ES-I3 (cell line): Measurements from ENCODE around the gene EIF4G2.
A peak's percentile ranks its signal among the peaks of the same experiment; 100 is the strongest.

Experiments used
- H3K36me3 ChIP-seq: 2 replicates; pipeline ENCODE4 v1.6.1; 2013; ENCODE audit warnings: mild to moderate bottlenecking, low read length, control low read depth, moderate library complexity; ENCODE audit not compliant: insufficient read depth
- H3K4me1 ChIP-seq: 2 replicates; pipeline ENCODE4 v1.6.1; 2013; ENCODE audit warnings: mild to moderate bottlenecking, control low read depth, low read length; ENCODE audit not compliant: insufficient read depth
- H3K9ac ChIP-seq: 2 replicates; pipeline ENCODE4 v1.6.1; 2013; ENCODE audit warnings: low read depth, mild to moderate bottlenecking, low read length, moderate library complexity
- H3K9me3 ChIP-seq: 2 replicates; pipeline ENCODE4 v1.6.1; 2013; ENCODE audit warnings: mild to moderate bottlenecking, low read length, moderate library complexity; ENCODE audit not compliant: control insufficient read depth, insufficient read depth

The EIF4G2 gene

DNA sequence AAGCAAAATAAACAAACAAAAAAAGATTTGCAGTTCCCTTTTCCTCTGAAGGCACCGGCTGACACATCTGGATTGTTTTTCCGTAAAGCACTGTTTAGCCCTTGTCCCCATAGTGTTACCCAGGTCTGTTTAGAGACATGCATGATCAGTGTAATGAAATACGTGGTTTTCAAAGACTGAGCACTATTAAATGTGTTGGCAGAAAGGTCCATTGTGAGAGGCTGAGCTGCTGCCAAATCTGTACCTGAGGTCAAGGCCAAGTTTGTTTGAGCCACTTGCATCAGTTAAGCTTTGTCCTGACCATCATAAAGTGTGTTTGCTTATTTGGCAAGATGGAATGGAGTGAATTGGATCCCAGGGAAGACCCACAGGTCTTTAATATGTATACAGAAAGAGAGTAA lies 31.3 kb downstream of the EIF4G2 start:
- H3K36me3 ChIP-seq = peaks cover 23% of the 10 kb centered on the region

DNA sequence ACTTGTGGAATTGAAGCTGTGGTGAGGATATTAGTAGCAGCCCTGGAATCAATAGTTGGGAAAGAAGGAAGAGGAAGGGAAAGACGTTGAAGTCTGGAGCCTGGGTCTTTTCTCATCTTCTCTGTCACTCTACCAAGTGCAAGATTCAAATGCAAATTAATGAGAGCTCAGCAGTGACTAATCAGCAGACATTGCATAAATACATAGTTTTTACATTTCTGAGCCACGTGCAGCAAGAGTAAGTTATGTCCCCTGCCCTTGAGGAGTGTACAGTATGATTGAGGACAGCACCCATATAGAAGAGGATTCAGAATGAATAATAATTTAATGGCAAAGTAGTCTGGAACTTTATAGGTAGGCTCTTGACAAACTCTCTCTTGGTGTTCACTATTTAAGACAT lies 33.9 kb downstream of the EIF4G2 start:
- H3K9me3 ChIP-seq = no peaks in the 10 kb centered on the region
- H3K9ac ChIP-seq = no peak overlapping the region
- H3K4me1 ChIP-seq = no peaks in the 10 kb centered on the region
- H3K36me3 ChIP-seq = peaks cover 33% of the 10 kb centered on the region

More for the DNA sequence above, 31.3 kb downstream of the EIF4G2 start:
- Histone ChIP-seq H3K9me3 (no peaks in the 10 kb centered on the region), H3K9ac (no peak overlapping the region), H3K4me1 (no peaks in the 10 kb centered on the region)

DNA sequence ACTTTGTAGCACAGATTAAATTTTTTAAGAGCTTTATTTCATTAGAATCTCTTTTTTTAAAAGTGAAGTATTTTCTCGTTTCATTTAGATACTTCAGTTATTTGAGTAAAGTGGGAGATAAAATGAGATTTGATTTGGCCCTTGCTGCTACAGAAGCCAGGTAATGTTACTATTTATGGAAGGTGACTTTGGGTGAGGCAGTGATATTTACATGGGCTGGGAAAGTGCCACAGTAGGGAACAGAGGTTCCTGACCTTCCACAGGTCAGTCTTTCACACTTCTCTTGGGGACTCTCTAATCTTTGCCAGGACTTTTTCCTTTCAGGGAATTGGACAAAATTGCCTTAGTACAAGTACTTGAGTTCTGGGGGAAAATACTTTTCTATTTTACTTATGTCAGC lies 37.3 kb downstream of the EIF4G2 start:
- H3K4me1 ChIP-seq = peaks cover 5% of the 10 kb centered on the region; the same call in 1 of the 2 replicates
- H3K9me3 ChIP-seq = no peaks in the 10 kb centered on the region
- no peak overlapping the region for H3K9ac ChIP-seq
- peaks cover 28% of the 10 kb centered on the region for H3K36me3 ChIP-seq

DNA sequence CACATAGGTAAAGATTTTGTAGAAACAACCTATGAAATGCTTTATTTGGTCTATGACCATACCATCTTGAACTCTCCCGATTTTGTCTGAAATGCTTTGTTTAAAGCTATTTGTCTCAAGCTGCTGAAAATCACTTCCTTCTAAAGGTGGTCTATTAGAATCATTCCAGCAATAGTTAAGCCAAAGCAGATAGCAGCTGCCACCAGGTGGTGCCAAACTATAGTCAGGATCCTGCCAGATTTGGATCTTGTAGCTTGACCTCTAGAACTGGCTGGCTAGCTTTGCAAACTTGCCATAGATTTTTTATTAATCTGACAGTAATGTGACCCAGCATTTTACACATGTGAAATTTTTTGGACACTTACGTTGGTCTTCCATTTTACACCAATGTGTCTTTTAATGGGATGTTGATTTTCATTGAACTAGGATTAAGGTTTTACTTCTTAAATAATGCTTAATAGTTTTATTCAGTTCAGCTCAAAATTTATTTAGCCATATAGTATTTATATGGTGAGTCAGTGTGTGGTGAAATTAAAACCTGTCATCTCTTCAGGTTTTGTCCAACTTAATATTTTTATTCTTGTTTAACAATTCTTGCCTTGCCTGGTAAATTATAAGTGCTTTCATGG lies 38.0 kb downstream of the EIF4G2 start:
- Histone ChIP-seq H3K9ac (no peak overlapping the region), H3K9me3 (no peaks in the 10 kb centered on the region), H3K36me3 (peaks cover 28% of the 10 kb centered on the region), H3K4me1 (peaks cover 8% of the 10 kb centered on the region; the same call in 1 of the 2 replicates)

DNA sequence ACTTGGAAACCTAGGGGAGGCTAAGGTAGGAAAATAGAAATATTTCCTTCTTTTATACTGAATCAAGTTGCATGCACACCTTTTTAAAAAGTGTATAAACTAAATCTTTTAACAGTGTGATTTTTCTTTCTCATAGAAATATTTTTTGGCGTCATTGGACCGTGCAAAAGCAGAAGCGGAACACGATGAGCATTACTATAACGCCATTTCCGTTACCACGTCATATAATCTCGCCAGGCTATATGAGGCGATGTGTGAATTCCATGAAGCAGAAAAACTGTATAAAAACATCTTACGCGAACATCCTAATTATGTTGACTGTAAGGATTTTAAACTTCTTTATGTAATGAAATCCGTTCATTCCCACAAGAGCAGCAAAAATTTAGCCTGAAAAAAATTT lies 44.3 kb downstream of the EIF4G2 start:
- Histone ChIP-seq H3K9ac (no peak overlapping the region), H3K9me3 (no peaks in the 10 kb centered on the region), H3K36me3 (peaks cover 15% of the 10 kb centered on the region), H3K4me1 (peaks cover 8% of the 10 kb centered on the region; the same call in 1 of the 2 replicates)

DNA sequence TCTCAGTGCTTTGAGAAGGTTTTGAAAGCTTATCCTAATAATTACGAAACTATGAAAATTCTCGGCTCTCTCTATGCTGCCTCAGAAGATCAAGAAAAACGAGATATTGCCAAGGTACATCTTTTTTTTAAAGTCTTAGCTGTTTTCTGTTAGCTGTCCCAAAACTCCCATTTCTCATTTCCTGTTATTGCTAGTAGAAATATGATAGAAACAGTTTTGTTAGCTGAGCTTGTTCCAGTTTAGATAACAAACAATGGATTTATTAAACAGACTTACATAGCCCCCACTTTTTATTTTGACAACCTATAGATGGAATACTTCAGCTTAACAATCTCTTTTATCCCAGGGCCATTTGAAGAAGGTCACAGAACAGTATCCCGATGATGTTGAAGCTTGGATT lies 45.0 kb downstream of the EIF4G2 start:
- Histone ChIP-seq H3K9ac (no peak overlapping the region), H3K36me3 (peaks cover 19% of the 10 kb centered on the region), H3K4me1 (peaks cover 8% of the 10 kb centered on the region; the same call in 1 of the 2 replicates)

DNA sequence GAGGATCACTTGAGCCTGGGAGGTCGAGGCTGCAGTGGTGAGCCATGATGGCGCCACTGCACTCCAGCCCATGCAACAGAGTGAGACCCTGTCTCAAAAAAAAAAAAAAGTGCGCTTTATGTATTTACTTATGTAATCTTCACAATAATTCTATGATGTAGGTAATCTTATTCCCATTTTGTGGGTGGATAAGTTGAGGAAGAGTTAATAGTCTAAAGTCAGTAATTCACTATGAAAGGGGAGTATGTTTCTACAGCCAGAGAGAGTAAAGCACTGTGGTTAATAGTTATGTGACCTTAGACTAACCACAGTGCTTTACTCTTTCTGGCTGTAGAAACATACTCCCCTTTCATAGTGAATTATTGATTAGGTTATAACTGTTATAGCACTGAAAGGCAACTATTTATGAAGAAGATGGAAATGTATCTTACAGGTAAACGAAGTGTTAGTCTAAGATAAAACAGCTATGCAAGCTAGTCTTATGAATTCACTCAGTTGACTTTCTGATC lies 45.8 kb downstream of the EIF4G2 start:
- no peak overlapping the region for H3K9ac ChIP-seq
- H3K4me1 ChIP-seq = peaks cover 8% of the 10 kb centered on the region; the same call in 1 of the 2 replicates
- H3K36me3 ChIP-seq = peaks cover 19% of the 10 kb centered on the region
- H3K9me3 ChIP-seq = no peaks in the 10 kb centered on the region

More for the DNA sequence above, 45.0 kb downstream of the EIF4G2 start:
- no peaks in the 10 kb centered on the region for H3K9me3 ChIP-seq

DNA sequence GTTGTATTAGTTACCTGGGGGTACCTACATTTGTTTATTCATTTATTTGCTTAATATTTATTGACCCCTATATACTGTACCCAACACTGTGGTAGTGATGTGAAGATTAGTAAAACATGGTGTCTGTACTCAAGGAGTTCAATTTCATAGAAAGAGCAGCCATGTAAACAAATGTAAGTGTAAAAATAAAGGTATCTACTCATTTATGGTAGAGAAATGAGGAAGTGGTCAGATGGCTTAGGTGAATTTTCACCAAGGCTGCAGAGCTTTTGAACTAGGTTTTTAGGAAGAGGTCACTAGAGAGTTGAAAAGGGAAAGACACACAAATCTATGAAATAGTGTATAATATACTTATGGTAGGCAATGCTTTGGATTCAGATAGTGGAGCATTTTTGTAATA lies 46.5 kb downstream of the EIF4G2 start:
- peaks cover 8% of the 10 kb centered on the region; the same call in 1 of the 2 replicates for H3K4me1 ChIP-seq
- H3K9ac ChIP-seq = no peak overlapping the region
- H3K9me3 ChIP-seq = no peaks in the 10 kb centered on the region
- H3K36me3 ChIP-seq = peaks cover 25% of the 10 kb centered on the region

DNA sequence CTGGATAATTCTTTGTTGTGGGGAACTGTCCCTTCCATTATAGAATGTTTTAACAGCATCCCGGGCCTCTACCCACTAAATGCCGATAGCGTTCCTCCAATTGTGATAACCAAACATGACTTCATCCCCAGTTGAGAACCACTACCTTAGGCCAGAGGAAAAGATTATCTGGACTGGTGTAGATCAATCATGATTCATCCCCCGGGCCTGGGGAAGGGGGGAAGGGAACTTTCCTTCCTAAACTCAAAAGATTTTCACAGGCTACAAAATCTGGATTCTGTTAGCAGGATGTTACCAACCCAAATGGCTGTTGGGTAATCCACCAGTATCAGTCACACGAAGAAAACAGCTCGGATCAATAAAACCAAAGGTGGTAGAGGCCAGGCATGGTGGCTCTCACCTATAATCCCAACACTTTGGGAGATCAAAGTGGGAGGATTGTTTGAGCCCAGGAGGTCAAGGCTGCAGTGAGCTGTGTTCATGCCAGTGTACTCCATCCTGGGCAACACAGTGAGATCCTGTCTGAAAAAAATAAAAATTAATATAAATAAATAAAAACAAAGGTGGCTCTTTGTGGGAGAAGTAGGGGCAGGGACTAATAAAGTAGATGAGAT lies 47.5 kb downstream of the EIF4G2 start:
- Histone ChIP-seq H3K9ac (no peak overlapping the region), H3K4me1 (0 out of 2 replicates have a peak, but pooled peaks cover under 1% of the 10 kb centered on the region), H3K36me3 (peaks cover 28% of the 10 kb centered on the region), H3K9me3 (no peaks in the 10 kb centered on the region)

DNA sequence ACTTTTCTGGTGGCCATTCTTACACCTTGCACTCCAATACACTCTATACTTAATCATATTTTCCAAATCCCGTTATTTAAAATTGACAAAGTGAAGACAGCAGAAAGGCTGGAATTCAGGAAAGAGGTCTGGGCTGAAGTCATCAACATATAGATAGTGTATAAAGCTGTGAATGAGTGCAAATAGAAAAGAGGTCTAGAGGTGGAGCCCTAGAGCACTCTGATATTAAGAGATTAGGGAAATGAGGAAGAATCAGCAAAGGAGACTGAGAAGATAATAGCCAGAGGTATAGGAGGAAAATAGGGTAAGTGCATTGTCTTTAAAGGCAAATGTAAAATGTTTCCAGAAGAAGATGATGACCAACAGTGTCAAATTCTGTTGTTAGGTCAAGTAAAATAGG lies 49.8 kb downstream of the EIF4G2 start:
- H3K36me3 ChIP-seq = peaks cover 28% of the 10 kb centered on the region
- H3K9ac ChIP-seq = no peak overlapping the region
- H3K9me3 ChIP-seq = no peaks in the 10 kb centered on the region
- H3K4me1 ChIP-seq = no peaks in the 10 kb centered on the region

DNA sequence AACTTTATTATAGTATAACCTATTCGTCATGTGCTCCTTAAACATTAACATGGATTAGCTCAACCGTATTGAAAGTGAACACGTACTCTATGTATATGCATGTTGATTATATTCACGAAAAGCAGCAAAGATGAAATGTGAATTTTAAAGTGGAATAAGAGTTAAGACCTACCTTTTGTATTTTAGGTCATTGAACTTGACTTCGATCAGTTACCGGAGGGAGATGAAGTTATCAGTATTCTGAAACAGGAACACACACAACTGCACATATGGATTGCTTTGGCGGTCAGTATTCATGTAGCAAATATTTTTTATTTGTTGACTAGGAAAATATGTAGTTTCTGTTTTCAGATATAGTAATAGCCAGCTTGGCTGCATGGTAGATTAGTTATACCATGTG lies 56.2 kb downstream of the EIF4G2 start:
- no peaks in the 10 kb centered on the region for H3K9me3 ChIP-seq
- H3K9ac ChIP-seq = peak overlapping the region; percentile 93; the same call in 1 of the 2 replicates
- H3K4me1 ChIP-seq = 0 out of 2 replicates have a peak, but pooled peaks cover 4% of the 10 kb centered on the region
- peaks cover 5% of the 10 kb centered on the region; the same call in 1 of the 2 replicates for H3K36me3 ChIP-seq

DNA sequence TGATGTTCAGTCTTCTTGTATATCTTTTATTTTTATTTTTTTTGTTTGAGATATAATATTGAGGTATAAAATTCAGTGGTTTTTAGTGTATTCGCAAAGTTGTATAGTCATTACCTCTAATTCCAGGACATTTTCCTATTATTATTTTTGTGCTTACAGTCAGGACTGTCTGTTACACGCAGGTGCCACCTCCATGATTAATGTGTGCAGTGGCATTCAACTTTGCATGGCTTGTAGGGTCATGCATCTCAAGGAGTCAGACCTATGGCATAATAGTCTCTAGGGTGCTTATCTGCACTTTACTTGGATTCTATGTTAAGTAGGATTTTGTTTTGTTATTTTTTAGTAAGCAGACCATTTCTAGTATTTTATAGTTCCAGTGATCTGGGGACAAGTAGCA lies 56.7 kb downstream of the EIF4G2 start:
- peaks cover 1% of the 10 kb centered on the region; the same call in 1 of the 2 replicates for H3K36me3 ChIP-seq
- H3K9ac ChIP-seq = peak overlapping the region; percentile 93
- H3K9me3 ChIP-seq = no peaks in the 10 kb centered on the region
- 0 out of 2 replicates have a peak, but pooled peaks cover 4% of the 10 kb centered on the region for H3K4me1 ChIP-seq

DNA sequence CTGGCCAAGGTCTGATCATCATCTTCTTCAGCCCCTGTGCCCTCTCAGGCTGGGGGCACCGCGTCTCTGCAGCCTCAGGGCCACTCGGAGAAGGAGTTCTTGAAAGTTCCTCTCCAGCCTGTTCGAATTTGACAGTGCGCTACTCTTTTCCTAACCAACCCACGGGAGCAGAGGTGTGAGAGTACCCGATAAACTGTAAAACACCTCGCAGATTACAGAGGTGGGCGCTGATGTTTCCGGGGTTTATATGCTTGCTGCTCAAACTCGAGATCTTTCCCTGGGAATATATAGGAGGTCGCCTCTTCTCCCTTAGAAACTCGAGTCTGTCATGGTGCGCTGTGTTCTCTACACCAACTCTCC lies 57.2 kb downstream of the EIF4G2 start:
- no peaks in the 10 kb centered on the region for H3K36me3 ChIP-seq
- H3K4me1 ChIP-seq = 0 out of 2 replicates have a peak, but pooled peaks cover 4% of the 10 kb centered on the region

DNA sequence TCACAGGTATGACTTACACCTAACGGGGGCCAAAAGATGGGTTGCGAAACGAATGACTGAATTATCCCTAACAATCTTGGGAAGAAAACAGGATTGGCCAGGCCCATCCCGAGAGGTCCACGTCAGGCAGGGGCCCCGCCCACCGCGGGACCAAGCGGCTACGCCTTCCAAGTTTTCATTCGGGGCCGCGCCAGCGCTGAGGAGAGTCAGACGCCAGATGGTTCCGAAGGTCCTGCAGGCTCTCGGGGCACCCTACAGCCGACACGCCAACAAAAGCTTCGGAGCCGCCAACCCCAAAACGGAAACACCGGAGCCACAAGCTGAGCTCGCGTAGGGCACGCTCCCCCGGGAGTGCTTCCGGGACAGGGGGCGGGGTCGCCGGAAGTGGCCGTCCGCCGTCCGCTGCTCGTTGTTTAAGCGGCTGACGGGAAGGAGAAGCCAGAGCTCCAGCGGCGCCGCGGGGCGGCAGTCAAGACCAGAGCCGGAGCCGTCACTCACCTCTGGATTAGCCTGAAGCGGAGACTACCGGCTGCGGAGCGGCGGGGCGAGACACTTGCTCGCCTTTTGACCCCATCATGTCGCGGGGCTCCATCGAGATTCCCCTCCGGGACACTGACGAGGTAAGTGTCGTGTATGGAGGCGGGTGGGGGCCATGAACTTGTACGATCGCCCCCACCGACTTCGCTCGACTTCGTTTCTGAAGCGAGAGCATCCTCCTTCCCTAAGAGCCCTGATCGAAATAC lies 57.7 kb downstream of the EIF4G2 start, which contains the start of gene CTR9:
TSS of gene CTR9 (plus strand) at position 409 of the 743 bp plus-strand sequence. CDS start at position 576, 167 bp downstream.
- Histone ChIP-seq H3K9ac (peak within 1 kb of the TSS; percentile 93), H3K9me3 (no peaks in the 10 kb centered on the region), H3K36me3 (no peaks in the 10 kb centered on the region), H3K4me1 (0 out of 2 replicates have a peak, but pooled peaks cover 4% of the 10 kb centered on the region)

More for the DNA sequence above, 57.2 kb downstream of the EIF4G2 start:
- H3K9me3 ChIP-seq = no peaks in the 10 kb centered on the region
- peak overlapping the region; percentile 93 for H3K9ac ChIP-seq
